ENCODE measurements around the gene CCDC127.

- TF ChIP-seq CTCF (IDR thresholded peaks at IDR 0.05) = no peak
- no peak for TF ChIP-seq POLR2A (IDR thresholded peaks at IDR 0.05)
Observed at GRCh38 chr5:199197-199949, 18.6 kb downstream of the CCDC127 start.
